Measurements from ENCODE around the gene SPG21. TPM values are rescaled to one million over a fixed set of nuclear protein-coding genes. Genes with fewer than 3 reads are reported as not detected.

Gene SPG21
- total and polyA plus RNA-seq, 2 of the 13 experiments (the other 11 are each of a cell fraction or from before 2014, with no cell fraction given): 36.7 to 42.4 TPM

GRCh38 chr15:64942356-64942755 lies 47.4 kb downstream of the SPG21 start (continued):
- no peak for TF ChIP-seq SRSF1 (optimal IDR thresholded peaks at IDR 0.05; ENCODE audit: low read depth, low read length)
- no peak for TF ChIP-seq ZNF768 (CRISPR knock-in tag; IDR thresholded peaks at IDR 0.05)
- TF ChIP-seq ZNF740 (CRISPR knock-in tag; IDR thresholded peaks at IDR 0.05): no peak
- no peak for TF ChIP-seq CSRNP1 (CRISPR knock-in tag; IDR thresholded peaks at IDR 0.05)
- no peak for TF ChIP-seq ZFP90 (CRISPR knock-in tag; IDR thresholded peaks at IDR 0.05; ENCODE audit: borderline replicate concordance)

- BruUV-seq (replicated peaks): no TSS peak
- FAIRE-seq: peak; percentile 56
- Histone ChIP-seq H3K4me2 (ENCODE audit: low read depth, low read length) (no peak overlapping the region; the same call in 1 of the 2 replicates), H3K9ac (ENCODE audit: insufficient read depth, low read depth, low read length) (no peak overlapping the region), H3K36me3 (replicated peaks in 1 of 2; ENCODE audit: control insufficient read depth in 1 of 2, insufficient read depth in 2 of 2, low read length in 2 of 2) (no peaks in the 10 kb centered on the region), H3K79me2 (ENCODE audit: insufficient read depth, low read length) (no peaks in the 10 kb centered on the region), H3K4me1 (ENCODE audit: insufficient read depth, low read length) (peaks cover 12% of the 10 kb centered on the region), H3K9me3 (ENCODE audit: low read length) (no peaks in the 10 kb centered on the region), H3K4me3 (replicated peaks in 1 of 3; ENCODE audit: insufficient read depth in 1 of 3, low read depth in 2 of 3, low read length in 3 of 3) (no peak overlapping the region), H3K27ac (ENCODE audit: extremely low read length, insufficient read depth, low read length) (no peak overlapping the region), H4K20me1 (ENCODE audit: insufficient read depth, low read length) (no peaks in the 10 kb centered on the region), H2AFZ (ENCODE audit: low read length) (no peak overlapping the region), H3K27me3 (ENCODE audit: control insufficient read depth in 1 of 2, insufficient read depth in 2 of 2, low read length in 2 of 2) (no peaks in the 10 kb centered on the region)
- DNase-seq (ENCODE audit: low spot score): peak; percentile 77
- CTCF ChIA-PET (ENCODE audit: low intra/inter-chr PET ratio, low total read pairs): no interaction called here
- ATAC-seq: peak; percentile 84
- intact Hi-C loops (cut with micrococcal nuclease; ENCODE audit: unreplicated experiment): no loop called here
- in situ Hi-C loops (cut with HindIII; ENCODE audit: extremely low pct_ligation_motif_present, low pct_unique_long_range_greater_than_20kb): no loop called here
- POLR2A ChIA-PET: no interaction called here
- 0% methylated on average over 3 of the region's 3 CpGs for WGBS (ENCODE audit: low lambda C conversion rate)
- TF ChIP-seq ASH2L (IDR thresholded peaks at IDR 0.05; ENCODE audit: insufficient read length, low read depth, low read length) (no peak), TEAD3 (CRISPR knock-in tag; optimal IDR thresholded peaks at IDR 0.05; ENCODE audit: borderline replicate concordance) (peak; percentile 28), SKI (IDR thresholded peaks at IDR 0.05; ENCODE audit: partially characterized antibody) (peak; percentile 78), ZEB1 (IDR thresholded peaks at IDR 0.05; ENCODE audit: insufficient replicate concordance, low read depth) (no peak), KDM4B (CRISPR knock-in tag; IDR thresholded peaks at IDR 0.05) (no peak), SP4 (CRISPR knock-in tag; IDR thresholded peaks at IDR 0.05) (no peak), SP5 (CRISPR knock-in tag; IDR thresholded peaks at IDR 0.05; ENCODE audit: borderline replicate concordance, low read depth) (no peak), FOXO1 (CRISPR knock-in tag; IDR thresholded peaks at IDR 0.05) (no peak), NFKBIZ (CRISPR knock-in tag; IDR thresholded peaks at IDR 0.05) (no peak), ZBTB7A (CRISPR knock-in tag; IDR thresholded peaks at IDR 0.05) (no peak), NCOA1 (CRISPR knock-in tag; IDR thresholded peaks at IDR 0.05) (no peak), RARA (CRISPR knock-in tag; IDR thresholded peaks at IDR 0.05) (peak; percentile 87), ZNF720 (CRISPR knock-in tag; IDR thresholded peaks at IDR 0.05) (no peak), THAP11 (CRISPR knock-in tag; IDR thresholded peaks at IDR 0.05) (no peak), ZNF512 (CRISPR knock-in tag; IDR thresholded peaks at IDR 0.05) (no peak), PAWR (CRISPR knock-in tag; IDR thresholded peaks at IDR 0.05; ENCODE audit: borderline replicate concordance) (no peak), ZBTB43 (CRISPR knock-in tag; conservative IDR thresholded peaks at IDR 0.05) (no peak)
Observed at GRCh38 chr15:64938192-64938591, 51.5 kb downstream of the SPG21 start.
